HL-60 (cell line): ENCODE data around the gene ZDHHC19.
"Not testable (repeated sequence)": the region's sequence is repeated elsewhere in the genome, so short reads cannot be mapped to it uniquely, and the experiment has no call there.

ENCODE experiments used
- DNase-seq, 2 experiments: peaks; one replicate each; pipeline ENCODE4 v3.0.0-alpha.2; 2010 to 2020; ENCODE audit warnings: low read depth in 1 of 2, low spot score in 1 of 2
- H3K27ac ChIP-seq: fragments of 250-450 bp; sonication (Bioruptor Pico); replicated peaks from 2 replicates; pipeline ENCODE4 v1.5.1; 2020; ENCODE audit warnings: mild to moderate bottlenecking, moderate library complexity
- H3K27me3 ChIP-seq: fragments of 250-450 bp; sonication (Bioruptor Pico); 2 replicates; pipeline ENCODE4 v1.5.1; 2021; ENCODE audit warnings: mild to moderate bottlenecking, moderate library complexity; ENCODE audit not compliant: insufficient read depth, poor library complexity, severe bottlenecking
- H3K4me3 ChIP-seq: replicated peaks from 2 replicates; pipeline ENCODE4 v1.5.1; 2011; ENCODE audit warnings: mild to moderate bottlenecking, control low read depth, low read length; ENCODE audit not compliant: insufficient read depth
- GABPA ChIP-seq: IDR thresholded peaks from 2 replicates; pipeline ENCODE4 v1.6.1; 2012; ENCODE audit warnings: low read depth
- POLR2AphosphoS5 ChIP-seq: IDR thresholded peaks from 2 replicates; pipeline ENCODE4 v1.6.1; 2012; ENCODE audit warnings: low read depth
- SPI1 ChIP-seq: IDR thresholded peaks from 2 replicates; pipeline ENCODE4 v1.6.1; 2012; ENCODE audit warnings: low read depth, mild to moderate bottlenecking, borderline replicate concordance
- TF ChIP-seq, protein P1 (sequence below): IDR thresholded peaks from one replicate; pipeline ENCODE4 v1.5.1; 2011; ENCODE audit warnings: low read length, control low read depth, inconsistent platforms; ENCODE audit not compliant: insufficient read depth
- TF ChIP-seq, protein P2 (sequence below): IDR thresholded peaks from 2 replicates; pipeline ENCODE4 v1.6.1; 2012; ENCODE audit warnings: low read depth; ENCODE audit not compliant: insufficient replicate concordance

The ZDHHC19 gene

DNA sequence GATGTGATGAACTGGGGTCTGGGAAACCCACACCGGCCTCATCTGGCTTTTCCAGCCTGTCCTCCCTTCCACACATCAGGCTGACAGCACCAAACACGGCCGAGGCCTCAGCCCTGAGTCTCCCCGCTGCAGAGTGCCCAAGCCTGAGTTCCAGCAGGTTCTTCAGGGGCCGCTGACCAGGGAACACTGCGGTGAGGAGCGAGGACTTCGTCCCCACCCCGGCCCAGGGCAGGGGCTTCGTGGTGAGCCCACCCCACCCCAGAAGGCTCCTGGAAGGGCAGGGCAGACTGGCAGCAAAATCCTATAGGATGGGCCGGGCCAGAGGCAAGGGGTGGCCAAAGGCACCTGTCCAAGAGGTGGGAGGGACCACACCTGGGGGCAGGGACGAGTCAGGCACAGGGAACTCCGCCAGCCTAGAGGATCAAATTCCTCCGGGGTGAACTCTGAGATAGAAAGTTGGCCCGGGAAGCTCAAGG, 4.9 kb upstream of the ZDHHC19 start, which contains the start of gene SLC51A:
TSS of gene SLC51A (plus strand) at position 446 of the 476 bp plus-strand sequence. CDS start 179 bp downstream, outside the sequence.
- no peak within 1 kb of the TSS for H3K27ac ChIP-seq
- H3K27me3 ChIP-seq = no peaks in the 10 kb centered on the region
- TF ChIP-seq, protein P1, sequence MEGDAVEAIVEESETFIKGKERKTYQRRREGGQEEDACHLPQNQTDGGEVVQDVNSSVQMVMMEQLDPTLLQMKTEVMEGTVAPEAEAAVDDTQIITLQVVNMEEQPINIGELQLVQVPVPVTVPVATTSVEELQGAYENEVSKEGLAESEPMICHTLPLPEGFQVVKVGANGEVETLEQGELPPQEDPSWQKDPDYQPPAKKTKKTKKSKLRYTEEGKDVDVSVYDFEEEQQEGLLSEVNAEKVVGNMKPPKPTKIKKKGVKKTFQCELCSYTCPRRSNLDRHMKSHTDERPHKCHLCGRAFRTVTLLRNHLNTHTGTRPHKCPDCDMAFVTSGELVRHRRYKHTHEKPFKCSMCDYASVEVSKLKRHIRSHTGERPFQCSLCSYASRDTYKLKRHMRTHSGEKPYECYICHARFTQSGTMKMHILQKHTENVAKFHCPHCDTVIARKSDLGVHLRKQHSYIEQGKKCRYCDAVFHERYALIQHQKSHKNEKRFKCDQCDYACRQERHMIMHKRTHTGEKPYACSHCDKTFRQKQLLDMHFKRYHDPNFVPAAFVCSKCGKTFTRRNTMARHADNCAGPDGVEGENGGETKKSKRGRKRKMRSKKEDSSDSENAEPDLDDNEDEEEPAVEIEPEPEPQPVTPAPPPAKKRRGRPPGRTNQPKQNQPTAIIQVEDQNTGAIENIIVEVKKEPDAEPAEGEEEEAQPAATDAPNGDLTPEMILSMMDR = no peak
- TF ChIP-seq POLR2AphosphoS5 = no peak
- TF ChIP-seq, protein P2, sequence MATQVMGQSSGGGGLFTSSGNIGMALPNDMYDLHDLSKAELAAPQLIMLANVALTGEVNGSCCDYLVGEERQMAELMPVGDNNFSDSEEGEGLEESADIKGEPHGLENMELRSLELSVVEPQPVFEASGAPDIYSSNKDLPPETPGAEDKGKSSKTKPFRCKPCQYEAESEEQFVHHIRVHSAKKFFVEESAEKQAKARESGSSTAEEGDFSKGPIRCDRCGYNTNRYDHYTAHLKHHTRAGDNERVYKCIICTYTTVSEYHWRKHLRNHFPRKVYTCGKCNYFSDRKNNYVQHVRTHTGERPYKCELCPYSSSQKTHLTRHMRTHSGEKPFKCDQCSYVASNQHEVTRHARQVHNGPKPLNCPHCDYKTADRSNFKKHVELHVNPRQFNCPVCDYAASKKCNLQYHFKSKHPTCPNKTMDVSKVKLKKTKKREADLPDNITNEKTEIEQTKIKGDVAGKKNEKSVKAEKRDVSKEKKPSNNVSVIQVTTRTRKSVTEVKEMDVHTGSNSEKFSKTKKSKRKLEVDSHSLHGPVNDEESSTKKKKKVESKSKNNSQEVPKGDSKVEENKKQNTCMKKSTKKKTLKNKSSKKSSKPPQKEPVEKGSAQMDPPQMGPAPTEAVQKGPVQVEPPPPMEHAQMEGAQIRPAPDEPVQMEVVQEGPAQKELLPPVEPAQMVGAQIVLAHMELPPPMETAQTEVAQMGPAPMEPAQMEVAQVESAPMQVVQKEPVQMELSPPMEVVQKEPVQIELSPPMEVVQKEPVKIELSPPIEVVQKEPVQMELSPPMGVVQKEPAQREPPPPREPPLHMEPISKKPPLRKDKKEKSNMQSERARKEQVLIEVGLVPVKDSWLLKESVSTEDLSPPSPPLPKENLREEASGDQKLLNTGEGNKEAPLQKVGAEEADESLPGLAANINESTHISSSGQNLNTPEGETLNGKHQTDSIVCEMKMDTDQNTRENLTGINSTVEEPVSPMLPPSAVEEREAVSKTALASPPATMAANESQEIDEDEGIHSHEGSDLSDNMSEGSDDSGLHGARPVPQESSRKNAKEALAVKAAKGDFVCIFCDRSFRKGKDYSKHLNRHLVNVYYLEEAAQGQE = no peak
- TF ChIP-seq SPI1 = no peak
- TF ChIP-seq GABPA = no peak
- DNase-seq = no peak
- H3K4me3 ChIP-seq = no peak within 1 kb of the TSS

DNA sequence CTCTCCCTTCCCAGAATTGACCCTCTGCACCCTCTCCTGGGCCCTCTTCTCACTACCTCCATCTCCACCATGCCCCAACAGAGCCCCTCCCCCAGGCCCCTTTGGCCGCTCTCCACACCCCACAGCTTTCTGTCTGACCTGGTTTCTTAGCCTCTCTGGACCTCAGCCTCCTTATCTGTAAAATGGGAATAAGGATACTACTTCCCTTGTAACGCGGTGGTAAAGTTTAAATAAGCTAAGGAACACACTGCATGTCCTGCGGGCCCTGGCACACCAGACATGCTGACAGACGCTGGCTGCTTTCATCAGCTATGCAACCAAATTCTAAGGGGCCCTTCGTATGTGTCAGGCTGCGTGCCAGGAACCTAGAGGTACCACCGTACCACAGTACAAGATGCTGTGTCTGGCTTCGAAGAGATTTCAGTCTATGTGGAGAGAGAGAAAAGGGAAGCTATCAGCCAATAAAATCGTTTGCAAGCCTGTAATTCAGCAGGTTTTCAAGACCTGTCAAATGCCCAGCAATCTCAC, 4.4 kb upstream of the ZDHHC19 start:
- DNase-seq = no peak
- no peaks in the 10 kb centered on the region for H3K27me3 ChIP-seq
- H3K4me3 ChIP-seq = no peak overlapping the region
- H3K27ac ChIP-seq = no peak overlapping the region
- TF ChIP-seq POLR2AphosphoS5 (no peak), SPI1 (no peak), GABPA (no peak)
- TF ChIP-seq, protein P1 = no peak
- TF ChIP-seq, protein P2 = no peak

DNA sequence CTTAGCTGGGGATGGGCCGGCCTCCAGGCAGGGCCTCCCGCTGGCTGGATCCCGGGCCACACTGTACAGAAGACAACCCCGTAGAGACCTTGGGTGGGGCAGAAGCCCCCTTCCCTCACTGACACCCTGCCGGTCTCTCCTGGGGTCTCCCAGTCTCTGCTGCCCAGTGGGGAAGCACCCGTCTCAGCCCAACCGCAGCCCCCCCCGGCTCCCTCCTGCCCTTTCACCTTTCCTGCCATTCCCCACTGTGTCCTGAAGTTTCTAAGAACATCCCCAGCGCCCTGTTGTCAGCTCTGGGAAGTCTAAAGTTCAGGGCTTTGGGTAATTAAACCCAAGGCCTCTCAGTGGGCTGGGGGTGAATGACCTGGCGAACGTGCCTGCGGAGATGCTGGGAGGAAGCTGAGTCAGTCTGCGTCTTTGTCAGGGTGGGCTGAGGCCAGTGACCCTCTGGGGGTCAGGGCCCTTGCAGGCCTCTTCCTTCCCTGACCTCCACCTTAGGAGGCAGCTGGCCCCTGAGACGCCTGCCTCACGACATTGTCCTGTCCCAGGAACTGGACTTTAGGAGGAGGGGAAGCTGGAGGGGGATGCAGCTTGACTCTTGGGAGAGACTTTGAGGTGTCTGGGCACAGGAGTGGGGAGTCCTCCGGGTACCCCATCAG, 3.7 kb upstream of the ZDHHC19 start:
- Histone ChIP-seq H3K27me3 (no peaks in the 10 kb centered on the region), H3K4me3 (no peak overlapping the region), H3K27ac (no peak overlapping the region)
- no peak for DNase-seq
- TF ChIP-seq, protein P2 = no peak
- TF ChIP-seq, protein P1 = no peak
- TF ChIP-seq SPI1 = no peak
- TF ChIP-seq POLR2AphosphoS5 = no peak
- no peak for TF ChIP-seq GABPA

DNA sequence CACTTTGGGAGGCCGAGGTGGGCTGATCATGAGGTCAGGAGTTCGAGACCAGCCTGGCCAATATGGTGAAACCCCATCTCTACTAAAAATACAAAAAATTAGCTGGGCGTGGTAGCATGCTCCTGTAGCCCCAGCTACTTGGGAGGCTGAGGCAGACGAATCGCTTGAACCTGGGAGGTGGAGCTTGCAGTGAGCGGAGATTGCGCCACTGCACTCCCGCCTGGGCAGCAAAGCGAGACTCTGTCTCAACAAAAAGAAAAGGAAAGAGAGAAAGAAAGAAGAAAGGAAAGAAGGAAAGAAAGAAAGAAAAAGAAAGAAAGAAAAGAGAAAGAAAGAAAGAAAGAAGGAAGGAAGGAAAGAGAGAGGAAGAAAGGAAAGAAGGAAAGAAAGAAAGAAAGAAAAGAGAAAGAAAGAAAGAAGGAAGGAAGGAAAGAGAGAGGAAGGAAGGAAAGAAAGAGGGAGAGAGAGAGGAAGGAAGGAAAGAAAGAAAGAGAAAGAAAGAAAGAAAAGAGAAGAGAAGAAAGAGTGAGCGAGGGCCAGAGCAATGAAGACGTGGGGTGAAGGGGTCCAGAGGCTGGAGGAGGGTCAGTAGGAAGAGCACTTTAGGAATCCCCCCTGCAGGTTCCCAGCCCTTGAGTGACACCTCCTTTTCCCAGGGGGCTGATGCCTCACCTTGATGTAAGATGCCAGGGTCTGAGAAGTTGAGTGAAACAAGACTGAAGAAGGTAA, 1.1 kb downstream of the ZDHHC19 start:
- H3K27ac ChIP-seq, DNase-seq, H3K4me3 ChIP-seq, H3K27me3 ChIP-seq: not testable (repeated sequence)
